Stimulated activated naive CD4-positive, alpha-beta T cell (primary cell): ENCODE data around the gene CYP4V2.

Source experiments
- DNase-seq, 6 experiments: peaks; one replicate each; lab custom pipeline; 2025; lab: John Stamatoyannopoulos, UW

Gene CYP4V2

DNA sequence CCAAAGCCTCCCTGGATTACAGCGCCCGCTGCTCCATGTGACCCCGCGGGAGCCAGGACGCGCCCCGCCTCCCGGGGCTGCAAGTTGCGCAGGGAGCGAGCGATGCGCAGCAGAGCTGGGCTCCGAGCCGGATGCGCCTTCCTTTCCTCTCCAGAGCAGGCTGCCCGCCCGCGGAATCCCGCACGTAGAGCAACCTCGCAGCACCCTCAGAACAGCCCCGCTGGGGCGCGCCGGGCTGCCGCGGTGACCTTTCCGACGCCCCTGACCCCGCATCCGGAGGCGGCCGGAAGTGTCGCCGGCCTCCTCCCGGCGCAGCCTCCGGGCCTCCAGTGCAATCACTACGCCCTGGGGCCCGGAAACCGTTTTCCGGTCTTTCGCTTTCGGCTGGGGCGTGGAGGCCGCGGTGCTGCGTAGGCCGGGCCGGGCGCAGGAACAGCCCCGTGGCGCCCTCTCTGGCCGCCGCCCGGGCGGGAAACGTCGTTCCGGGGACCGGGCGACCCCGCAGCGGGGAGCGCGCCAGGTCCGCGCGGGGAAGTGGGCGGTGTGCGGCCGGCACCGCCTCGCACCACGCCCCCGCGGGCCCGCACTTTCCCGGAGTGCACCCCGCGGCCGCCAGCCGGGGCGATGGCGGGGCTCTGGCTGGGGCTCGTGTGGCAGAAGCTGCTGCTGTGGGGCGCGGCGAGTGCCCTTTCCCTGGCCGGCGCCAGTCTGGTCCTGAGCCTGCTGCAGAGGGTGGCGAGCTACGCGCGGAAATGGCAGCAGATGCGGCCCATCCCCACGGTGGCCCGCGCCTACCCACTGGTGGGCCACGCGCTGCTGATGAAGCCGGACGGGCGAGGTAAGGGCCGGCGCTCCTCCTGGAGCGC is at the start of gene CYP4V2:
Gene CYP4V2 (plus strand): TSS at position 368 of the 866 bp plus-strand sequence. CDS start 257 bp downstream, at position 625.
- DNase-seq, result peak; percentile 73 to 93 (median 81)

- no peak for DNase-seq
Measured at GRCh38 chr4:186144198-186144945, 47.0 kb upstream of the CYP4V2 start.

- DNase-seq, result no peak
Measured at GRCh38 chr4:186144946-186145569, 46.3 kb upstream of the CYP4V2 start.

DNA sequence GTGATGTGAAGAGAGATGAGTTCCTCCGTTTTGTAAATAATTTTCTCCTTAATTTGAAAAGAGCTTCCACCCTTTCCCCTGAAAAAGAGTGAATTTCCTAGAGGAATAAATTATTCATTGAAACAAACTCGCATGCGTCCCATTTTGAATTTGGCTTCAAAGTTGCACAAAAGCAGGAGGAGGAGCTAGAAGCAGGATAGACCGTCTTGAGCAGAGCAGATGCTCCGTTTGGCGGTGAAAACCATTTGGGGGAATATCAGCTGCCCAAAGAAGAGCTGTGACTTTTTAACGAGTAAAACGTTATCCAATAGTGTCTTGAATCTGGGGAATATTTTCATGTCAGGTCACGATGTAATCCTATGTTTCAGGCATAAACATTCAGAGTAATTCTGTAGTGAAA is 44.9 kb upstream of the CYP4V2 start:
- DNase-seq, result no peak

DNA sequence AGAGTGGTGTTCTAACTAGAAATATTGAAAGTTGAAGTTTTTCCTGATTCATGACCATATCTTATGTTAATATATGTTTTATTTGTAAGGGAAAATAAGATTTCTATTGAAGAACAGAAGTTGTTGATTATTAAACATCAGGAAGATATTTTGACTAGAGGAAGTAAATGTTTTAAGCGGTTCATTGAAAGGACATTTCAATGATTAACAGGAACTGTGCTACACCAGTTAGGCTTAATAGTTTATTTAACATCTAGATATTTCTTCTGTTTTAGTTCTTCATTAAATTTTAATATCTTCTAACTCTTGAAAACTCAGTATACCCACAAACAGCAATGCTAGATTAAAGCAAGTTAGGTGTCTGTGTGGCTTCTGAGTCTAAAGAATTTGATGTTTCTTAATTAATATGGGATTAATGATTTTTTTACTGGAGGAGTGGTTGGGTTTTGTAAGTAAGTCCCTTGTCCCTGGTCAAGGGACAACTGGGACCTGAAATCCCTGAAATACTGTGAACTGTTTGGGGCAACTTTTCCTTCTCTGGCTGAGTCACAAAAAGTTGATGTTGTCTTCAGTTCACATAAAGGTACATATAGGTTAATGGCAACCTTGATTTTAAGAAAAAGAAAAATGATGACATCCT is 42.9 kb upstream of the CYP4V2 start:
- no peak for DNase-seq

- DNase-seq, result no peak
Measured at GRCh38 chr4:186149872-186150271, 41.5 kb upstream of the CYP4V2 start.

- DNase-seq, result no peak
Measured at GRCh38 chr4:186150926-186151325, 40.4 kb upstream of the CYP4V2 start.

GRCh38 chr4:186151499-186151898 is 39.9 kb upstream of the CYP4V2 start:
- no peak for DNase-seq

GRCh38 chr4:186158021-186158813 is 33.1 kb upstream of the CYP4V2 start:
- DNase-seq, result no peak

DNA sequence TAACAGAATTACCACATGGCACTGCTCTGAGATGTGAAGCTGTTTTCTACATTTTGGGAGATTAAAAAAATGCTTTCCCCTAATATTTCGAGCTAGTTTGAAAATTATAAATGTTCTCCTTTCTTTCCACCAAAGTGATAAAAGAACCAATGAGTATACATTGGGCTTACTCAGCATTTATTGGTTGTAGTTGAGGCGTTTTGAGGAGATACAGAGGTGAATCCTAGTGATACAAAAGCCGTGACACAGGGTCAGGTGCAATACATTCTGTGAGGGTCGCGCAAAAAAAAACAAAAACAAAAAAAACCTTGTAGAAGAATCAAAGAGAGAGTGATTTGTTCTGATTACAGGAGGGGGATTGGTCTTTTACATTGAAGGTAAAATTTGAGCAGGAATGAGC is 32.4 kb upstream of the CYP4V2 start:
- no peak for DNase-seq

GRCh38 chr4:186159613-186160012 is 31.8 kb upstream of the CYP4V2 start:
- no peak for DNase-seq

DNA sequence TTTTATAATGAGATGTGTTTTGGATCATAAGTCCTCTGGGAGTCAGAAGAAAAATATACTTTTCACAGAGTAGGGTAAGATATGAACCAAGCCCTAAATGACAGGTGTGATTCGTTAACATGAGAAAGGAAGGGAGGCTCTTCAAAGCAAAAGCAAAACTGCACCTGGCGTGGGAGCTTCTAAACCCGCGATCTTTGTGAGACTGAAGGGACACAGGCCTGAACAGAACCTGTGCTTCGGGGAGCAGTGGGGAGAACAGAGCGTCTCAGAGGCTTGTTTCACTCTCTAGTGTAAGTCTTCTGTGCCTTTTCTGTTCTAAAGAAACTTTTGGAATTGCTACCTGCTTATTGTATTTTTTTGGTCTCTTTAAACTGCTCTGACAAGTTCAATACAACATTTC is 30.2 kb upstream of the CYP4V2 start:
- peak in 2 of 6 experiments; percentile 2 to 18 for DNase-seq

GRCh38 chr4:186166852-186167512 is 24.4 kb upstream of the CYP4V2 start:
- no peak for DNase-seq

DNA sequence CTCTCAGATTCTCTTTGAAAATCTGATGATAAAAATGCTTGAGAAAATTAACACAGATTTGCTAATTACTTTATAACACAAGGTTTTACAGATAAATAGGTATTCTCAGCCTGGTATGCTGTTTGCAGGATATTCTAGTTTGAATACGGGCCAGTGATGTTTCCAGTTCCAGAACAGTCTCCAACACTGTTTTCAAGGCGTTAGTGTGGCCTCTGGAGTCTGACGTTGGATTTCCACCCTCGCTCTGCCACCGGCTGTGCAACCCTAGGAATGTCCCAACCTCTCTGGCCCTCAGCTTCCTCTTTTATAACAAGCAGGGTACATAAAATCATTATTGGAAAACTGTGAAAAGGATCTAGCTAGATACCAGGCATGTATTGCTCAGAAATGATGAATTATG is 23.8 kb upstream of the CYP4V2 start:
- DNase-seq, result no peak

DNA sequence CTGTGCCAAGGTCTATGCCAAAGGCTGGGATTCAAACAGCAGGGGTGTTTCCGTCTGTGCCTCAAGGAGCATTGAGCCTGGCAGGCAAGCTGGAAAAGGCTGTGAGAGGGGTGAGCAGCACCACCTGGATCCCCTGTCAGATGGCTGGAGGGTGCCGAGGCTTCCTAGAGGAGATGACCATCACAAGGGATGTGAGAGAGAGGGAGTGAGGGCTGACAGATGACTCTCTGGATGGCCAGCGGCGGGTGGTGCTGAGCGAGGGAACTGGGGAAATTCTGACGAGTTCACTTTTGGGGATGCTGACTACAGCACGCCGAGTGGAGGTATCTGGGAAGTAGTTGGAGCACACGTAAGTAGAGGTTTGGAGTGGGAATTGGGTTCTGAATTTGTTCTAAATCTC is 22.6 kb upstream of the CYP4V2 start:
- DNase-seq, result no peak

GRCh38 chr4:186169333-186169944 is 21.9 kb upstream of the CYP4V2 start:
- no peak for DNase-seq

GRCh38 chr4:186169945-186170802 is 21.2 kb upstream of the CYP4V2 start:
- DNase-seq, result no peak

DNA sequence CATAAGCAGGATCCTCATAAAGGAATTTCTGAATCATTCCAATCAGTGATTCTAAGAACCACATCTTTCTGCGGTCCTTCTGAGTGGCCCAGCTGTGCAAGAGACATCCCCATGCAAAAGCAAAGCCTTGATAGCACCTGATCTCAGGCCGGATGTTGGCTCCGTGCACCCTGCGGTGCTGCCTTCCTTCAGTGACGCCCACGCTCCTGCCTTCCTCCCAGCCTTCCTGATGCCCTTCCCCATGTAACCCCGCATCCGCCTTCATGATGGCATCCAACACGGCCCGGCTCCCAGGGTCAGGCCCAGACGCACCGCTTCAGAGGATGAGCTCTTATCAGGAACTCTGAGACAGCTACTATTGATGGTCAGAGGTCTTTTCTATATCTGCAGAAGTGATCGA is 20.4 kb upstream of the CYP4V2 start:
- DNase-seq, result no peak

- DNase-seq, result no peak
Measured at GRCh38 chr4:186172546-186172945, 18.8 kb upstream of the CYP4V2 start.
